IMR-90 (cell line): ENCODE measurements around the gene UBE2N. TPM values are rescaled to one million over a fixed set of nuclear protein-coding genes. Genes with fewer than 3 reads are reported as not detected.
"Not testable (repeated sequence)": the region's sequence is repeated elsewhere in the genome, so short reads cannot be mapped to it uniquely, and the experiment has no call there.

ENCODE experiments used
- ATAC-seq: fragments of 200-7000 bp; cut with Tn5 transposase; 2 replicates; pipeline ENCODE4 v1.9.1; 2020; ENCODE audit warnings: low read depth, mild to moderate bottlenecking, moderate library complexity
- BruUV-seq: library from RNA; stranded (reverse); fragments of 400-500 nt; replicated peaks from 2 replicates; lab custom pipeline; 2021; lab: Mats Ljungman, UMichigan
- CTCF ChIA-PET: fragments of 300-600 bp; formaldehyde crosslinking; extraction: SDS; loops from one replicate; lab custom pipeline; 2021; ENCODE audit warnings: antibody characterized with exemption; lab: Yijun Ruan, JAX
- POLR2A ChIA-PET: fragments of 300-600 bp; sonication (Branson Sonifier 250); formaldehyde crosslinking; loops from one replicate; lab custom pipeline; 2022; ENCODE audit warnings: antibody characterized with exemption; ENCODE audit not compliant: unreplicated experiment; lab: Charles Lee
- DNase-seq: peaks from one replicate; pipeline ENCODE4 v3.0.0; 2013
- H2AFZ ChIP-seq: replicated peaks from 2 replicates; pipeline ENCODE3; 2013; ENCODE audit warnings: low read length, mild to moderate bottlenecking; ENCODE audit not compliant: poor library complexity
- H2AK5ac ChIP-seq: 2 replicates; pipeline ENCODE4 v1.6.1; 2013; ENCODE audit warnings: low read depth, low read length, inconsistent platforms
- H2AK9ac ChIP-seq: replicated peaks from 2 replicates; pipeline ENCODE3; 2013; ENCODE audit warnings: mild to moderate bottlenecking, low read depth, low read length, moderate library complexity; ENCODE audit not compliant: poor library complexity
- H2BK120ac ChIP-seq: 2 replicates; pipeline ENCODE4 v1.6.1; 2013; ENCODE audit warnings: low read depth, low read length, inconsistent platforms
- H2BK15ac ChIP-seq: 3 replicates; pipeline ENCODE4 v1.6.1; 2013; ENCODE audit warnings: low read depth, low read length, inconsistent platforms
- H2BK20ac ChIP-seq: 2 replicates; pipeline ENCODE4 v1.6.1; 2013; ENCODE audit warnings: low read depth, mild to moderate bottlenecking, inconsistent platforms, low read length, moderate library complexity
- H2BK5ac ChIP-seq: 2 replicates; pipeline ENCODE4 v1.6.1; 2013; ENCODE audit warnings: mild to moderate bottlenecking, low read depth, low read length, inconsistent platforms; ENCODE audit not compliant: poor library complexity, severe bottlenecking
- H3K14ac ChIP-seq: replicated peaks from 2 replicates; pipeline ENCODE4 v1.6.1; 2013; ENCODE audit warnings: low read depth, low read length, inconsistent platforms
- H3K18ac ChIP-seq: 2 replicates; pipeline ENCODE4 v1.6.1; 2013; ENCODE audit warnings: low read depth, low read length, control low read depth
- H3K23ac ChIP-seq: 2 replicates; pipeline ENCODE4 v1.6.1; 2013; ENCODE audit warnings: low read depth, low read length, inconsistent platforms
- H3K27ac ChIP-seq: 2 replicates; pipeline ENCODE4 v1.5.1; 2013; ENCODE audit warnings: mild to moderate bottlenecking, control low read depth, low read length; ENCODE audit not compliant: insufficient read depth
- H3K27me3 ChIP-seq: 2 replicates; pipeline ENCODE4 v1.6.1; 2013; ENCODE audit warnings: low read length; ENCODE audit not compliant: control insufficient read depth, insufficient read depth
- H3K36me3 ChIP-seq: 2 replicates; pipeline ENCODE4 v1.6.1; 2013; ENCODE audit warnings: low read length, mixed read lengths; ENCODE audit not compliant: control insufficient read depth, insufficient read depth
- H3K4ac ChIP-seq: 2 replicates; pipeline ENCODE4 v1.6.1; 2013; ENCODE audit warnings: low read depth, low read length, inconsistent platforms
- H3K4me1 ChIP-seq: 2 replicates; pipeline ENCODE4 v1.6.1; 2013; ENCODE audit warnings: low read length, mixed read lengths; ENCODE audit not compliant: control insufficient read depth, insufficient read depth
- H3K4me2 ChIP-seq: 2 replicates; pipeline ENCODE4 v1.6.1; 2013; ENCODE audit warnings: low read depth, mild to moderate bottlenecking, control low read depth, low read length, moderate library complexity
- H3K4me3 ChIP-seq: 2 replicates; pipeline ENCODE4 v1.5.1; 2013; ENCODE audit warnings: low read depth, mild to moderate bottlenecking, control low read depth, low read length, moderate library complexity; ENCODE audit not compliant: insufficient read depth
- H3K56ac ChIP-seq: 2 replicates; pipeline ENCODE4 v1.6.1; 2013; ENCODE audit warnings: low read length, inconsistent platforms; ENCODE audit not compliant: insufficient read depth; ENCODE audit errors: extremely low read depth
- H3K79me1 ChIP-seq, 2 experiments: 2 replicates each; pipeline ENCODE4 v1.6.1; 2013; ENCODE audit warnings: low read length in 2 of 2, inconsistent platforms in 1 of 2, low read depth in 1 of 2
- H3K9ac ChIP-seq: 2 replicates; pipeline ENCODE4 v1.6.1; 2013; ENCODE audit warnings: low read depth, low read length, control low read depth
- H3K9me1 ChIP-seq: 2 replicates; pipeline ENCODE4 v1.6.1; 2013; ENCODE audit warnings: low read length, inconsistent platforms; ENCODE audit not compliant: insufficient read depth
- H3K9me3 ChIP-seq: 2 replicates; pipeline ENCODE4 v1.6.1; 2013; ENCODE audit warnings: low read length; ENCODE audit not compliant: control insufficient read depth, insufficient read depth
- H4K20me1 ChIP-seq: 2 replicates; pipeline ENCODE4 v1.6.1; 2013; ENCODE audit warnings: low read length, inconsistent platforms; ENCODE audit not compliant: insufficient read depth
- H4K5ac ChIP-seq: 2 replicates; pipeline ENCODE4 v1.6.1; 2013; ENCODE audit warnings: mild to moderate bottlenecking, low read depth, low read length, control low read depth
- H4K8ac ChIP-seq, 2 experiments: 2 replicates each; pipeline ENCODE4 v1.6.1; 2013; ENCODE audit warnings: low read depth in 2 of 2, low read length in 2 of 2, control low read depth in 1 of 2, inconsistent platforms in 1 of 2
- H4K91ac ChIP-seq: 2 replicates; pipeline ENCODE4 v1.6.1; 2013; ENCODE audit warnings: low read depth, low read length, inconsistent platforms; ENCODE audit not compliant: insufficient read depth
- WGBS, 2 experiments: methylation state at CpG; one replicate each; pipeline versions ENCODE4 v1.1.5 to v1.1.7; 2013; ENCODE audit warnings: missing lambda C conversion rate in 2 of 2; ENCODE audit not compliant: insufficient read length in 1 of 2; ENCODE audit errors: extremely low coverage in 2 of 2; 5-methylcytosine and 5-hydroxymethylcytosine counted together
- dilution Hi-C: fragments of 300-500 bp; cut with HindIII; formaldehyde crosslinking; loops from one replicate; pipeline ENCODE4 v1.14.3; 2018; ENCODE audit warnings: low sequenced_read_pairs; ENCODE audit not compliant: unreplicated experiment
- in situ Hi-C: fragments of 300-500 bp; cut with MboI; formaldehyde crosslinking; loops from 3 replicates; pipeline ENCODE4 v1.14.3; 2019; ENCODE audit warnings: low sequenced_read_pairs, inconsistent platforms, mixed read lengths
- intact Hi-C: fragments of 100-400 bp; cut with micrococcal nuclease; formaldehyde crosslinking; loops from 2 replicates; pipeline ENCODE4 v1.10.0; 2022
- polyA plus RNA-seq, 3 experiments: library from polyadenylated mRNA; depleted of rRNA; stranded (reverse); fragments of >200 nt; gene quantifications; 2 replicates each; pipeline ENCODE4 v1.2.3, GENCODE V29; 2012; ENCODE audit warnings: low replicate concordance in 1 of 3
- total RNA-seq: library from RNA; depleted of rRNA; stranded (reverse); fragments of >200 nt; gene quantifications from 2 replicates; pipeline ENCODE4 v1.2.3, GENCODE V29; 2012

The UBE2N gene
- total and polyA plus RNA-seq, 2 of the 4 experiments (the other 2 are of a cell fraction): 64.5 to 103 TPM

DNA sequence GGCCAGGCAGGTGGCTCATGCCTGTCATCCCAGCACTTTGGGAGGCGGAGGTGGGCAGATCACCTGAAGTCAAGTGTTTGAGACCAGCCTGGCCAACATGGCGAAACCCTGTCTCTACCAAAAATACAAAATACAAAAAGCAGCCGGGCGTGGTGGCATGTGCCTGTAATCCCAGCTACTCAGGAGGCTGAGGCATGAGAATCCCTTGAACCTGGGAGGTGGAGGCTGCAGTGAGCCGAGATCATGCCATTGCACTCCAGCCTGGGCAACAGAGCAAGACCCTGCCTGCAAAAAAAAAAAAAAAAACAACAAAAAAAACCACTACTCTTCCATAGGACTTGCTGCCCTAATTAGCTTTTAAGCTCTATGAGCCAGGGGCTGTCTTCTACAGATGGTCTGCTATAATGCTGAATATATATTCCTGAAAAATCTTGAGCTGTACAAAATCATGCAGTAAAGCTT is 59.7 kb downstream of the UBE2N start:
- H3K23ac ChIP-seq: peak overlapping the region; percentile 62; the same call in 1 of the 2 replicates
- H2BK5ac ChIP-seq, POLR2A ChIA-PET, H3K27me3 ChIP-seq, H3K9ac ChIP-seq, DNase-seq, H4K8ac ChIP-seq, H4K91ac ChIP-seq, H3K9me1 ChIP-seq, intact Hi-C loops, H3K36me3 ChIP-seq, H2AFZ ChIP-seq, H3K4me3 ChIP-seq, H3K9me3 ChIP-seq, H4K5ac ChIP-seq, H2BK15ac ChIP-seq, H2BK20ac ChIP-seq, ATAC-seq, H3K56ac ChIP-seq, BruUV-seq, H2AK5ac ChIP-seq, H3K4ac ChIP-seq, H2AK9ac ChIP-seq, H3K4me1 ChIP-seq, H2BK120ac ChIP-seq, H3K14ac ChIP-seq, H3K18ac ChIP-seq, H3K27ac ChIP-seq: not testable (repeated sequence)
- peaks cover 5 to 30% of the 10 kb centered on the region in 2 experiments for H3K79me1 ChIP-seq
- dilution Hi-C loops: loop anchor here (25.0 kb wide), 1 partner anchor 395 kb away; no protein-coding TSS in a partner anchor
- CTCF ChIA-PET: interaction anchor here (0.6 to 1.9 kb wide), 5 partner anchors 88 to 554 kb away, joined by 3 to 5 read pairs (median 4); no protein-coding TSS in a partner anchor
- no CpG with 5 or more reads among the region's 5 CpGs for WGBS, 2 experiments
- peaks cover 55% of the 10 kb centered on the region for H4K20me1 ChIP-seq
- in situ Hi-C loops: loop anchor here (5.0 kb wide), 1 partner anchor 395 kb away; no protein-coding TSS in a partner anchor
- H3K4me2 ChIP-seq: peak overlapping the region; percentile 99
